H1 (cell line): ENCODE data around the gene RALY. TPM values are rescaled to one million over a fixed set of nuclear protein-coding genes. Genes with fewer than 3 reads are reported as not detected.

Experiments
- ATF3 ChIP-seq: IDR thresholded peaks from 2 replicates; pipeline ENCODE4 v1.6.1; 2011; ENCODE audit warnings: low read depth, mild to moderate bottlenecking, low read length; ENCODE audit not compliant: insufficient read depth
- EP300 ChIP-seq, 2 experiments: IDR thresholded peaks; 1 replicate in 1 of 2; 2 replicates in 1 of 2; pipeline ENCODE4 v1.6.1; 2011 to 2012; ENCODE audit warnings: low read depth in 2 of 2, low read length in 2 of 2, mild to moderate bottlenecking in 2 of 2, borderline replicate concordance in 1 of 2, inconsistent platforms in 1 of 2, moderate library complexity in 1 of 2
- GTF2F1 ChIP-seq: IDR thresholded peaks from 2 replicates; pipeline ENCODE4 v1.6.1; 2012; ENCODE audit warnings: low read depth, low read length, improper control_type of control experiment, borderline replicate concordance
- POLR2AphosphoS5 ChIP-seq: IDR thresholded peaks from 2 replicates; pipeline ENCODE4 v1.6.1; 2011; ENCODE audit warnings: low read depth, low read length
- SIRT6 ChIP-seq: IDR thresholded peaks from one replicate; pipeline ENCODE4 v1.7.1; 2012; ENCODE audit warnings: low read length, inconsistent platforms
- SRF ChIP-seq: IDR thresholded peaks from 2 replicates; pipeline ENCODE4 v1.6.1; 2011; ENCODE audit warnings: mild to moderate bottlenecking, low read depth, low read length, moderate library complexity
- TCF12 ChIP-seq: IDR thresholded peaks from 2 replicates; pipeline ENCODE4 v1.6.1; 2011; ENCODE audit warnings: low read depth, mild to moderate bottlenecking, low read length
- polyA plus RNA-seq, 7 experiments: library from polyadenylated mRNA; depleted of rRNA in 3 of 7; stranded (reverse) in 5 of 7; unstranded in 2 of 7; fragments of >200 nt in 5 of 7; fragments of 200-250 nt in 2 of 7; gene quantifications; 1 replicate in 5 of 7; 2 replicates in 1 of 7; 4 replicates in 1 of 7; pipeline versions ENCODE4 v1.2.1 to v1.2.3, GENCODE V29; 2011 to 2013; ENCODE audit warnings: missing spikeins in 2 of 7, mixed read lengths in 2 of 7
- total RNA-seq: library from RNA; stranded (reverse); fragmentation: NEBNext Ultra II Directional; extraction: Animal tissue kit (Norgen Biotek cat#: 25700); gene quantifications from 2 replicates; pipeline ENCODE4 v1.2.1, GENCODE V29; 2021

Gene RALY
- total and polyA plus RNA-seq, 2 of the 8 experiments (the other 6 are each of a cell fraction or from before 2014, with no cell fraction given), result 133 to 148 TPM

- TF ChIP-seq GTF2F1, result no peak
- no peak for TF ChIP-seq TCF12
- no peak for TF ChIP-seq POLR2AphosphoS5
- no peak for TF ChIP-seq EP300 (IDR thresholded peaks at IDR 0.05; ENCODE audit: borderline replicate concordance in 1 of 2, low read depth in 2 of 2, low read length in 2 of 2)
- TF ChIP-seq SIRT6, result no peak
- no peak for TF ChIP-seq ATF3
- no peak for TF ChIP-seq SRF
Measured at GRCh38 chr20:34070079-34070439, 76.3 kb downstream of the RALY start (continued).
